ENCODE data around the gene HDAC5.

Gene HDAC5

DNA sequence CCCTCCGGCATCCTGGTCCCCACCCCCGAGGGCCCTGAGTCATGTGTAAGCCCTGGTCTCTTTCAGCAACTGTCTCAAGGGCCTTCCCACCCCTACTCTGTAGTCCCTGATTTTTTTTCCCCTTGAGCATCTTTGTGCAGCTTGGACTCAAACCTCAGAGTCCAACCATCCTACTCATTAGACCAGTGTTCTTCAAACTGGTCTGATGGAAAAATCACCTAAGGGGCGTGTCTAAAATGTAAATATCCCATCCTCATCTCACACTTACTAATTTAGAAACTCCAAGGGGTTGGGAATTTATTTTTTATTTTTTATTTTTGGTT lies 52.3 kb downstream of the HDAC5 start:
- no peak for DNase-seq (ENCODE audit: low read depth)
- TF ChIP-seq, protein P1, sequence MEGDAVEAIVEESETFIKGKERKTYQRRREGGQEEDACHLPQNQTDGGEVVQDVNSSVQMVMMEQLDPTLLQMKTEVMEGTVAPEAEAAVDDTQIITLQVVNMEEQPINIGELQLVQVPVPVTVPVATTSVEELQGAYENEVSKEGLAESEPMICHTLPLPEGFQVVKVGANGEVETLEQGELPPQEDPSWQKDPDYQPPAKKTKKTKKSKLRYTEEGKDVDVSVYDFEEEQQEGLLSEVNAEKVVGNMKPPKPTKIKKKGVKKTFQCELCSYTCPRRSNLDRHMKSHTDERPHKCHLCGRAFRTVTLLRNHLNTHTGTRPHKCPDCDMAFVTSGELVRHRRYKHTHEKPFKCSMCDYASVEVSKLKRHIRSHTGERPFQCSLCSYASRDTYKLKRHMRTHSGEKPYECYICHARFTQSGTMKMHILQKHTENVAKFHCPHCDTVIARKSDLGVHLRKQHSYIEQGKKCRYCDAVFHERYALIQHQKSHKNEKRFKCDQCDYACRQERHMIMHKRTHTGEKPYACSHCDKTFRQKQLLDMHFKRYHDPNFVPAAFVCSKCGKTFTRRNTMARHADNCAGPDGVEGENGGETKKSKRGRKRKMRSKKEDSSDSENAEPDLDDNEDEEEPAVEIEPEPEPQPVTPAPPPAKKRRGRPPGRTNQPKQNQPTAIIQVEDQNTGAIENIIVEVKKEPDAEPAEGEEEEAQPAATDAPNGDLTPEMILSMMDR (IDR thresholded peaks at IDR 0.05; ENCODE audit: control insufficient read depth, insufficient read depth, low read depth, low read length, missing control alignments): no peak
- peak overlapping the region; percentile 63 for H3K4me3 ChIP-seq (ENCODE audit: control insufficient read depth, low read depth, low read length)

DNA sequence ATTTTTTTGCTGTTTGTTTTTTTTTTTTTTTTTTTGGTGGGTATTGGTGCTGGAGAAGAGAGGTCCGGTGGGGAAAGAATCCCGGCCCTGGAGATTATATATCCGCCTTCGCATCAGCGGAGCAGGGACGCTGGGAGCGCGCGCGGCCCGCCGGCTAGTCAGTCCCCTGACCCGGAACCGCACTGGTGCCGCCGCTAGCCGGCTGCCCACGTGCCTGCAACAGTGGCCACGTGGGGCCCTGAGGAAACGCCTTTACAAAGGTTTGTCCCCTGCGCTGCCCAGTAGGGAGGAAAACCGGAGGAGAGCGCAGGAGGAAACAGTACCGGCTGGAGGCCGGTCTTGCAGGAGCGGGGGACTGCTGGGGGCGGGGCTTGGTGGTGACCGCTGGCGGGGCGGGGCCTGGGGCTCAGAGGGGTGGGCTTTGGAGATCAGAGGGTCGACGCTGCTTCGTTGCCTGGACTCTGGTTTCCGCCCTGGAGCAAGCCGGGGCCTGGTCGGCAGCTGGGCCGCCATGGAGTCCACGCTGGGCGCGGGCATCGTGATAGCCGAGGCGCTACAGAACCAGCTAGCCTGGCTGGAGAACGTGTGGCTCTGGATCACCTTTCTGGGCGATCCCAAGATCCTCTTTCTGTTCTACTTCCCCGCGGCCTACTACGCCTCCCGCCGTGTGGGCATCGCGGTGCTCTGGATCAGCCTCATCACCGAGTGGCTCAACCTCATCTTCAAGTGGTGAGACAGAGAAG lies 52.8 kb downstream of the HDAC5 start, which contains the start of gene G6PC3:
TSS of gene G6PC3 (plus strand) at position 281 of the 743 bp plus-strand sequence. CDS start at position 512, 231 bp downstream.
- TF ChIP-seq, protein P1 (IDR thresholded peaks at IDR 0.05; ENCODE audit: control insufficient read depth, insufficient read depth, low read depth, low read length, missing control alignments): no peak
- DNase-seq (ENCODE audit: low read depth): peak; percentile 90
- peak within 1 kb of the TSS; percentile 63 for H3K4me3 ChIP-seq (ENCODE audit: control insufficient read depth, low read depth, low read length)

DNA sequence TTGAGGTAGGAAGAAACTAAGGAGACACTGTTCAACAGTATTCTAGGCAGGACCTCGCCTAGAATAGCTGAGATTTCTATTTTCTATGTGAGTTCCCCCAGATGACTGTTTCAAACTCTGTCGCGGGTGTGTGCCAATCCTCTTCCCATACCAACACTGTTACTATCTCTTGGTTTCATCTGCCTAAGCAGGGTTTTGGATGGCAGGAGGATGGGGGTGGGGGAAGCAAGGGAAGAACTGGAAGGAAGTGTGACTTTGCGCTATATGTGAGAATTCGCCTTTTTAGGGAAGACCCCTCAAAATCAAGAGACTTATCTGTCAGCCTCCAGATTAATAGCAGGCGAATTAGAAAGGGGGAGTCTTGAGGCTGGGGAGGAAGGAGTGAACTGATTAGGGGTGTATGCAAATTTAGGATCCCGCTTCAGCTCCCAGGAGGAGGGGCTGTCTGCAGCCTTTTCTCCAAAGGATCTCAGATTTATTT lies 53.4 kb downstream of the HDAC5 start:
- TF ChIP-seq, protein P1 (IDR thresholded peaks at IDR 0.05; ENCODE audit: control insufficient read depth, insufficient read depth, low read depth, low read length, missing control alignments): no peak
- peak overlapping the region; percentile 63 for H3K4me3 ChIP-seq (ENCODE audit: control insufficient read depth, low read depth, low read length)
- DNase-seq (ENCODE audit: low read depth): no peak

- TF ChIP-seq, protein P1 (IDR thresholded peaks at IDR 0.05; ENCODE audit: control insufficient read depth, insufficient read depth, low read depth, low read length, missing control alignments): no peak
- DNase-seq (ENCODE audit: low read depth): no peak
Observed at GRCh38 chr17:44067545-44067940, 55.9 kb downstream of the HDAC5 start.

DNA sequence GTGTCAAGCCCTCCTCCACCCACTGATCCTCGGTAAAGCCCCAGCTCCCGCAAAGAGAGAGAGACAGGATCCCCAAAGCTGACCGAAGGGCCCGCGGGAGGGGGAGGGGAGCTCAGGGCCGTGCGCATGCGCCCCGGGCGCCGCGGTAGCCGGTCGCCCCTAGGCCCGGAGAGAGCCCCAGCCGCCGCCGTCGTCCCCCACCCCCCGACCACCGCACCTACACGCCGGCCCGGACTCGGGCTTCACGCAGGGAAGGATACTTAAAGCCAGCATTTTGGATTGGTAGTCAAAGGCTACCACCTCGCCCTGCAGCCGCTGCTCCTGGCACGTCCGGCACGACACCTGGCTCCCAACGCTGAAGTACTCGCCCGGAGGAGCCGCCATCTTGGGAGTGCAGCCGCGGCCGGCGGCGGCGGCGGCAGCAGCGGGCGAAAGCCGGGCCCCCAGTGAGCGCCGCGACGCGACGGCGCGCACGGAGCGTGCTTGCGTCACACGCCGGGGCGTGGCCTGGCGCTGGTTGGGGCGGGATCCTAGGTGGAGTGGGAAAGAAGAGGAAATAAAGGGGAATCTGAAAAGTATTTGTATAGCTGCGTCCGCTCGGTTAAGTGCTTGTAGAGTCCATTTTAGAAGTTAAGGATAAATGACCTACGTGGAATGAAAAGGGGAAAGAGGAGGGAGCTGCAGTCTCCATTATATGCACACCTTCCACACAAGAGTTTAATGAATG lies 57.1 kb downstream of the HDAC5 start, which contains the start of gene LSM12:
TSS of gene LSM12 (minus strand) at position 468 of the 727 bp plus-strand sequence. CDS start at position 384, 84 bp downstream.
- DNase-seq (ENCODE audit: low read depth): no peak
- H3K4me3 ChIP-seq (ENCODE audit: control insufficient read depth, low read depth, low read length): peak within 1 kb of the TSS; percentile 96
- TF ChIP-seq, protein P1 (IDR thresholded peaks at IDR 0.05; ENCODE audit: control insufficient read depth, insufficient read depth, low read depth, low read length, missing control alignments): no peak

More at GRCh38 chr17:44067545-44067940, 55.9 kb downstream of the HDAC5 start:
- H3K4me3 ChIP-seq (ENCODE audit: control insufficient read depth, low read depth, low read length): no peak overlapping the region

DNA sequence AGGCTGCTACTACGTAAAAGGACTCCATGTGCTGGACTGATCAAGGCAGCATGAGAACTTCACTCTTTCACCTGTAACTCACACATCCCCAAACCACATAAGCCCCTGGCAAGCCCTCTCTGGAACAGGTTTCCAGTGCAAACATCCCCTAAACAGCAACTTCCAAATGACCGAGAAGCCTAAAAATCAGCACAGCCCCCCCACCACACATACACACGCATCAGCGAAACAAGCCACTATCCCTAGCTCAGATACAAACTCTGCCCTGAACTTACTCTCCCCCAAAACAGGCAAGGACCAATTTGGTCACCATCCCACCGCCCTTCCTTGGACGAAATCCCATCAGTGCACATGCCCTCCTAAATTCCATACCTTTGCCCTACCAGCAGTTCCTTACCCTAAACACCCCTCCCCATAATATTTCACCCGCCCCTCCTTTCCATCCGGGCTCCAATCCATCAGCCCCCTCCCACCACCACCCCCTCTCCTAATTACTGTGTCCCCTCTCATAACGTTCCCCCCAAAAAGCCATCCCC lies 57.7 kb downstream of the HDAC5 start:
- peak overlapping the region; percentile 96 for H3K4me3 ChIP-seq (ENCODE audit: control insufficient read depth, low read depth, low read length)
- TF ChIP-seq, protein P1 (IDR thresholded peaks at IDR 0.05; ENCODE audit: control insufficient read depth, insufficient read depth, low read depth, low read length, missing control alignments): no peak
- no peak for DNase-seq (ENCODE audit: low read depth)

Data from AG09309 (cell line).